CD4-positive, alpha-beta memory T cell (primary cell): ENCODE data around the gene SIRT5. TPM values are rescaled to one million over a fixed set of nuclear protein-coding genes. Genes with fewer than 3 reads are reported as not detected.

Source experiments
- CTCF ChIA-PET: fragments of 350-600 bp; sonication (Branson Sonifier 250); formaldehyde crosslinking; loops from one replicate; lab custom pipeline; 2021; ENCODE audit warnings: inconsistent platforms; ENCODE audit not compliant: partially characterized antibody; lab: Charles Lee
- POLR2A ChIA-PET: fragments of 350-600 bp; sonication (Branson Sonifier 250); formaldehyde crosslinking; loops from one replicate; lab custom pipeline; 2021; ENCODE audit not compliant: partially characterized antibody; lab: Charles Lee
- DNase-seq, 5 donors: peaks; one replicate each; pipeline versions ENCODE4 v3.0.0 to v3.0.0-alpha.2; 2020 to 2022; ENCODE audit warnings: mixed read lengths in 1 of 5
- H3K27ac ChIP-seq: one replicate; pipeline ENCODE4 v1.7.0; 2013; ENCODE audit warnings: low read depth, low read length
- H3K27me3 ChIP-seq: 2 replicates; pipeline ENCODE4 v1.7.0; 2013; ENCODE audit warnings: mild to moderate bottlenecking, low read length, moderate library complexity; ENCODE audit not compliant: insufficient read depth
- H3K36me3 ChIP-seq: 2 replicates; pipeline ENCODE4 v1.7.0; 2013; ENCODE audit warnings: mild to moderate bottlenecking, low read length, moderate library complexity; ENCODE audit not compliant: insufficient read depth
- H3K4me1 ChIP-seq: 2 replicates; pipeline ENCODE4 v1.7.0; 2013; ENCODE audit warnings: mild to moderate bottlenecking, low read length, moderate library complexity; ENCODE audit not compliant: insufficient read depth
- H3K4me3 ChIP-seq, 2 donors: one replicate each; pipeline ENCODE4 v1.7.0; 2013; ENCODE audit warnings: low read length in 2 of 2, mild to moderate bottlenecking in 1 of 2
- H3K9me3 ChIP-seq, 2 donors: one replicate each; pipeline ENCODE4 v1.7.0; 2013; ENCODE audit warnings: low read length in 2 of 2, control low read depth in 1 of 2; ENCODE audit not compliant: control insufficient read depth in 1 of 2
- H3K27ac Mint-ChIP-seq, 7 donors: one replicate each; pipeline ENCODE4 v1.8.0; 2020 to 2021; ENCODE audit warnings: mixed read lengths in 7 of 7, mild to moderate bottlenecking in 6 of 7, inconsistent platforms in 3 of 7, moderate library complexity in 3 of 7
- H3K27me3 Mint-ChIP-seq, 2 donors: one replicate each; pipeline ENCODE4 v1.8.0; 2020 to 2021; ENCODE audit warnings: mixed read lengths in 2 of 2
- H3K36me3 Mint-ChIP-seq, 2 donors: one replicate each; pipeline ENCODE4 v1.8.0; 2020 to 2021; ENCODE audit warnings: mixed read lengths in 2 of 2, inconsistent platforms in 1 of 2, mild to moderate bottlenecking in 1 of 2
- H3K4me1 Mint-ChIP-seq, 4 donors: one replicate each; pipeline ENCODE4 v1.8.0; 2020 to 2021; ENCODE audit warnings: mixed read lengths in 4 of 4, mild to moderate bottlenecking in 1 of 4
- H3K4me3 Mint-ChIP-seq, 8 donors: one replicate each; pipeline ENCODE4 v1.8.0; 2020 to 2021; ENCODE audit warnings: mixed read lengths in 8 of 8, mild to moderate bottlenecking in 7 of 8, moderate library complexity in 6 of 8, inconsistent platforms in 3 of 8
- H3K9me3 Mint-ChIP-seq, 8 donors: one replicate each; pipeline ENCODE4 v1.8.0; 2020 to 2021; ENCODE audit warnings: mixed read lengths in 8 of 8, mild to moderate bottlenecking in 5 of 8, inconsistent platforms in 3 of 8, moderate library complexity in 1 of 8
- intact Hi-C: fragments of 100-400 bp; cut with micrococcal nuclease; formaldehyde crosslinking; loops from one replicate; pipeline ENCODE4 v1.15.1; 2023
- polyA plus RNA-seq, 2 donors: library from polyadenylated mRNA; unstranded; fragments of 300-500 nt; fragmentation: Illumina TruSeq; gene quantifications; one replicate each; pipeline ENCODE4 v1.2.3, GENCODE V29; 2021
- total RNA-seq, 2 experiments: library from RNA; stranded (reverse); gene quantifications; one replicate each; pipeline ENCODE4 v1.2.3, GENCODE V29; 2021

Gene SIRT5
- total and polyA plus RNA-seq, 4 experiments from 2014 or later = 13.2 to 20.6 (median 17.9) TPM

DNA sequence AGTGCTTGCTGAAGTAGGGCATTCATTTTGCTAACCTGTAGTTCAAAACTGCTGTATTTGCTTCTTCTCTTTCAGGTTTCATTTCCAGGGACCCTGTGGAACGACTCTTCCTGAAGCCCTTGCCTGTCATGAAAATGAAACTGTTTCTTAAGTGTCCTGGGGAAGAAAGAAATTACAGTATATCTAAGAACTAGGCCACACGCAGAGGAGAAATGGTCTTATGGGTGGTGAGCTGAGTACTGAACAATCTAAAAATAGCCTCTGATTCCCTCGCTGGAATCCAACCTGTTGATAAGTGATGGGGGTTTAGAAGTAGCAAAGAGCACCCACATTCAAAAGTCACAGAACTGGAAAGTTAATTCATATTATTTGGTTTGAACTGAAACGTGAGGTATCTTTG, 37.3 kb downstream of the SIRT5 start:
- no peak for DNase-seq
- no peaks in the 10 kb centered on the region for H3K9me3 Mint-ChIP-seq
- H3K4me3 Mint-ChIP-seq = peak overlapping the region in 4 of 8 donors; percentile 3 to 40 (median 8)
- peak overlapping the region; percentile 13 to 84 (median 65) for H3K27ac Mint-ChIP-seq
- Histone ChIP-seq H3K36me3 (peaks cover 2% of the 10 kb centered on the region), H3K27me3 (no peaks in the 10 kb centered on the region), H3K9me3 (no peaks in the 10 kb centered on the region), H3K27ac (no peak overlapping the region), H3K4me3 (no peak overlapping the region), H3K4me1 (peaks cover 25% of the 10 kb centered on the region)
- peaks cover 8 to 20% of the 10 kb centered on the region in 2 donors for H3K36me3 Mint-ChIP-seq
- CTCF ChIA-PET = interaction anchor here (6.0 kb wide), 1 partner anchor 37 kb away, joined by 74 read pairs; the partner anchor contains the start of gene SIRT5
- POLR2A ChIA-PET = no interaction called here
- H3K4me1 Mint-ChIP-seq = peaks cover 16 to 38% (median 27%) of the 10 kb centered on the region in 4 donors
- H3K27me3 Mint-ChIP-seq = no peaks in the 10 kb centered on the region
- intact Hi-C loops = loop anchor here (10.0 kb wide), 1 partner anchor 157 kb away; no protein-coding TSS in a partner anchor

DNA sequence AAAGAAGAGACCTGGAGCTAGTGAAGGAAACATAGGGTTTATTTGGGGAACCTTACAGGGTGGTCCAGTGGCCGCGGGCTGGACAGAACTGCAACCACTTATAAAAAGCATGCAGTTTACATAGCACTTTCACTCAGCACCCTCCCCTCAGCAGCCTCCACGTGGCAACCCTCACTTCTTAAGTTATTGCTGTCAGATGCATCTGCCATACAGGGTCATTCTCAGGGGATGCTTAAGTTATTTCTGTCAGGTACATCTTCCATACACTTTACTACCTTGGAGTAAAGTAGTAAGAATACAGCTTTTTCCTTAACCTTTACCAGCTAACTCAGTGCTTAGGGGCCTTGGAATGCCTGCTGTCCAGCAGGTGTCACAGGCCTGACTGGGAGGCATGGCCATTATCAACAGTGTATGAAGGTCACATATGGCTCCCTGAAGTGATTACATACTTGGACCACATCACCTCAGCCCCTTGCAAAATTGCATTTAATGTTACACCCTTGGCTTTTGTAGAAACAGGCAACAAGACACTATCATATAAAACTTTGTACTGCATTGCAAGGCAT, 38.7 kb downstream of the SIRT5 start:
- ChIA-PET POLR2A (interaction anchor here (4.4 kb wide), 1 partner anchor 38 kb away, joined by 90 read pairs; the partner anchor contains the start of gene SIRT5), CTCF (interaction anchor here (6.0 kb wide), 1 partner anchor 39 kb away, joined by 74 read pairs; the partner anchor contains the start of gene SIRT5)
- H3K27ac ChIP-seq = no peak overlapping the region
- Mint-ChIP-seq H3K9me3 (no peaks in the 10 kb centered on the region), H3K27me3 (no peaks in the 10 kb centered on the region), H3K27ac (peak overlapping the region in 3 of 7 donors; percentile 2 to 97 (median 63)), H3K36me3 (peaks cover 11 to 31% of the 10 kb centered on the region in 2 donors), H3K4me3 (peak overlapping the region in 3 of 8 donors; percentile 25 to 67 (median 57)), H3K4me1 (peaks cover 23 to 48% (median 38%) of the 10 kb centered on the region in 4 donors)
- peaks cover 10% of the 10 kb centered on the region for H3K36me3 ChIP-seq
- no peak for DNase-seq
- no peaks in the 10 kb centered on the region for H3K27me3 ChIP-seq
- no peaks in the 10 kb centered on the region for H3K9me3 ChIP-seq
- intact Hi-C loops = loop anchor here (10.0 kb wide), 1 partner anchor 158 kb away; no protein-coding TSS in a partner anchor
- no peak overlapping the region for H3K4me3 ChIP-seq
- peaks cover 36% of the 10 kb centered on the region for H3K4me1 ChIP-seq

DNA sequence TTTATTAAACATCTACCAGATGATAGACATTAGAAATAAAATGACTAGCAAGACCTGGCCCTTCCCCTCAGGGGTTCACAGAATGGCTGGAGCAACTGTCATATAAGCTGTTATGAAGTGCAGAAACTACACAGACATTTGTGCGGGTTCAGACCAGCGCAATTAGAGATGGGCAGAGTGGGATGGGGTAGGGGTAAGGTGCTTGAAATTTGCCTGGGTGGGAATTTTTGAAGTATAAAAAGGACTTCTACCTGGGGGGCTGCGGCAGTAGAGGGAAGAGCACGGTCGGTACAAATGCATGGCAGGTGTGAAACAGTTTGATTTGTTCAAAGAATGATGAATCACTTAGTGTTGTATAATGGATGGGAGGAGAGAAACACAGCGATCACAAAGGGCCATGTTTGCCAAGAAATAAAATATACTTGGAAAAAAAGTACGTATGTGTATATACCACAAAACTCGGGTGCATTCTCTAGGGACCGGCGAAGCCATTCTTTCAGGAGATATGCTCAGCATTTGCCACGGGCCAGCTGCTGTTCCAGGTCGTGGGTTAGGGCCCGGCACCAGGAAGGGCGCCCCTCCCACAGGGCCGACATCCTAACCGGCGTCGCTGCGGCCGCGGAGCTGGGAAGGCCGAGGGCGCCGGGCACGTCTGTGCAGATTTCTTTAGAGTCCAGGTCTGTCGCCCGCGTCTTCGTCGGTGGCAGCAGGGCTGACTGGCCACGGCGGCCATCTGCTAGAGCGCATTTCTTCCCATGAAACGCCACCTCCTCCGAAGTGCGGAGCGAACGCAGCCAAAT, 39.9 kb downstream of the SIRT5 start:
- H3K9me3 Mint-ChIP-seq = no peaks in the 10 kb centered on the region
- H3K27ac ChIP-seq = peak overlapping the region; percentile 82
- peak overlapping the region; percentile 90 to 98 (median 97) for H3K27ac Mint-ChIP-seq
- peaks cover 25 to 54% (median 38%) of the 10 kb centered on the region in 4 donors for H3K4me1 Mint-ChIP-seq
- H3K4me1 ChIP-seq = peaks cover 36% of the 10 kb centered on the region
- peaks cover 11 to 40% of the 10 kb centered on the region in 2 donors for H3K36me3 Mint-ChIP-seq
- H3K4me3 Mint-ChIP-seq = peak overlapping the region; percentile 94 to 98 (median 97)
- peaks cover 19% of the 10 kb centered on the region for H3K36me3 ChIP-seq
- no peaks in the 10 kb centered on the region for H3K27me3 Mint-ChIP-seq
- intact Hi-C loops = loop anchor here (2.0 to 10.0 kb wide), 5 partner anchors 66 to 286 kb away; partner anchors contain the start of genes MCUR1 and TBC1D7
- ChIA-PET POLR2A (interaction anchor here (0.6 to 4.4 kb wide), 34 partner anchors 9 to 460 kb away, joined by 3 to 128 read pairs (median 5); partner anchors contain the start of genes MCUR1, RANBP9, SIRT5 and TBC1D7), CTCF (interaction anchor here (0.9 to 6.0 kb wide), 22 partner anchors 10 to 286 kb away, joined by 3 to 74 read pairs (median 7); partner anchors contain the start of genes MCUR1, RANBP9, SIRT5 and TBC1D7)
- H3K9me3 ChIP-seq = no peaks in the 10 kb centered on the region
- no peak for DNase-seq
- H3K27me3 ChIP-seq = no peaks in the 10 kb centered on the region
- peak overlapping the region; percentile 58 to 75 for H3K4me3 ChIP-seq

DNA sequence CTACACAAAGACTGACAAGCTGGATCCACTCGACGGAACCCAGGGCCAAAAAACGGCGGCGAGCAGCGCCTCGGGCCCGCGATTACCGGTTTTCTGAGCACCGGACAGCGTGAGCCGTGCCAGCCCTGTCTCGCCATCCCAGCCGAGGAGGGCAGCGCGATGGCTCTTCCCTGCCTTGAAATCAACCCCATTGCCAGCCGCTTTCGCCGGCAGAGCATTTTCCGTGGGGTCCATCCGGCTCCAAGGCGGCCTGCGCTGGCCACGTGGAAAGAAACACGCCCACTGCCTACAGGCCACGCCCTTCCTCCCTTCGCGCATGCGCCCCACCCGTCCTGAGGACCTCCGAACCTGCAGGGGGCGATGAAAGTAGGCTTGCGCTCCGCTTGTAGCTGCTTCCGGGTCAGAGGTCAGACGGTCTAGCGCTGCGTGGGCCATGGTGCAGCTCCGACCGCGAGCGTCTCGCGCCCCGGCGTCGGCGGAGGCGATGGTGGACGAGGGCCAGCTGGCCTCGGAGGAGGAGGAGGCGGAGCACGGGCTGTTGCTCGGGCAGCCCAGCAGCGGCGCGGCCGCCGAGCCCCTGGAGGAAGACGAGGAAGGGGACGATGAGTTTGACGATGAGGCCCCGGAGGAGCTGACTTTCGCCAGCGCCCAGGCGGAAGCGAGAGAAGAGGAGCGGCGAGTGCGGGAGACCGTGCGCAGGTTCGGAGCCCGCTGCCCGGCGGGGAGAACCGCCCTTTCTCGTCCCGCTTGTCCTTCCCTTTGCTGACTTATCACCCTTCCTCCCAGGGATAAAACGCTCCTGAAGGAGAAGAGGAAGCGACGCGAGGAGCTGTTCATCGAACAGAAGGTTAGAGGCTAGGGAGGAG, 40.8 kb downstream of the SIRT5 start, which contains the start of gene NOL7:
Gene NOL7 (plus strand): TSS at position 410 of the 866 bp plus-strand sequence. CDS start 24 bp downstream, at position 434.
- DNase-seq = peak; percentile 98
- H3K27ac ChIP-seq = peak within 1 kb of the TSS; percentile 82
- POLR2A ChIA-PET = interaction anchor here (0.6 to 4.4 kb wide), 45 partner anchors 10 to 460 kb away, joined by 3 to 128 read pairs (median 4); partner anchors contain the start of genes MCUR1, RANBP9, SIRT5 and TBC1D7
- H3K27me3 ChIP-seq = no peaks in the 10 kb centered on the region
- no peaks in the 10 kb centered on the region for H3K9me3 ChIP-seq
- Mint-ChIP-seq H3K27me3 (no peaks in the 10 kb centered on the region), H3K4me3 (peak within 1 kb of the TSS; percentile 94 to 98 (median 97)), H3K36me3 (peaks cover 15 to 48% of the 10 kb centered on the region in 2 donors), H3K9me3 (no peaks in the 10 kb centered on the region), H3K27ac (peak within 1 kb of the TSS; percentile 90 to 98 (median 97)), H3K4me1 (peaks cover 25 to 54% (median 38%) of the 10 kb centered on the region in 4 donors)
- CTCF ChIA-PET = interaction anchor here (0.6 to 6.0 kb wide), 36 partner anchors 9 to 287 kb away, joined by 3 to 74 read pairs (median 5); partner anchors contain the start of genes MCUR1, RANBP9, SIRT5 and TBC1D7
- intact Hi-C loops = loop anchor here (1.0 to 10.0 kb wide), 7 partner anchors 41 to 286 kb away; partner anchors contain the start of genes MCUR1, SIRT5 and TBC1D7
- peaks cover 36% of the 10 kb centered on the region for H3K4me1 ChIP-seq
- peaks cover 27% of the 10 kb centered on the region for H3K36me3 ChIP-seq
- peak within 1 kb of the TSS; percentile 71 to 75 for H3K4me3 ChIP-seq

DNA sequence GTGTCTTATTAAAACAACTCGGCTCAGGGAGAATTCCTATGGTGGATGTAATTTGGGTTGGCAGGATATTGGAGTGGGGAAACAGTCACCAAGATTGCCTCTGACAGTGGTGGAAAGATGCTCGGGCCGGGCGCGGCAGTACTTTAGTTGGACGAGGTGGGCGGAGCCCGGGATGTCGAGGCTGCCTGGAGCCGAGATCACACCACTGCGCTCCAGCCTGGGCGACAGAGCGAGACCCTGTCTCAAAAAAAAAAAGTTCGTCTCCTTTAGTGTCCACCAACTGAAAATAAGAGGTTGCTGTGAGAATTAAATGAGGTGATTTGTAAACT, 41.4 kb downstream of the SIRT5 start:
- DNase-seq = peak in 1 of 5 donors; percentile 50
- H3K4me1 Mint-ChIP-seq = peaks cover 25 to 54% (median 38%) of the 10 kb centered on the region in 4 donors
- peak overlapping the region; percentile 94 to 98 (median 97) for H3K4me3 Mint-ChIP-seq
- intact Hi-C loops = loop anchor here (1.0 to 10.0 kb wide), 7 partner anchors 41 to 287 kb away; partner anchors contain the start of genes MCUR1, SIRT5 and TBC1D7
- Histone ChIP-seq H3K36me3 (peaks cover 32% of the 10 kb centered on the region), H3K4me1 (peaks cover 36% of the 10 kb centered on the region), H3K4me3 (peak overlapping the region; percentile 71 to 75), H3K9me3 (no peaks in the 10 kb centered on the region), H3K27ac (peak overlapping the region; percentile 82), H3K27me3 (no peaks in the 10 kb centered on the region)
- H3K27me3 Mint-ChIP-seq = no peaks in the 10 kb centered on the region
- POLR2A ChIA-PET = interaction anchor here (0.6 to 4.4 kb wide), 39 partner anchors 9 to 459 kb away, joined by 3 to 128 read pairs (median 5); partner anchors contain the start of genes MCUR1, RANBP9, SIRT5 and TBC1D7
- peak overlapping the region; percentile 90 to 98 (median 97) for H3K27ac Mint-ChIP-seq
- no peaks in the 10 kb centered on the region for H3K9me3 Mint-ChIP-seq
- peaks cover 15 to 50% of the 10 kb centered on the region in 2 donors for H3K36me3 Mint-ChIP-seq
- CTCF ChIA-PET = interaction anchor here (0.7 to 6.0 kb wide), 35 partner anchors 9 to 288 kb away, joined by 3 to 74 read pairs (median 5); partner anchors contain the start of genes MCUR1, RANBP9, SIRT5 and TBC1D7
